ENCODE measurements around the gene HIP1R.

Gene HIP1R

GRCh38 chr12:122835750-122836026 lies 431 bp downstream of the HIP1R start:
- DNase-seq, result peak; percentile 72

GRCh38 chr12:122836027-122836921 lies 1.0 kb downstream of the HIP1R start:
- peak; percentile 71 for DNase-seq

GRCh38 chr12:122837306-122838265 lies 2.3 kb downstream of the HIP1R start:
- DNase-seq, result peak; percentile 49

GRCh38 chr12:122838841-122839240 lies 3.6 kb downstream of the HIP1R start:
- DNase-seq, result no peak

- no peak for DNase-seq
Measured at GRCh38 chr12:122839907-122840554, 4.8 kb downstream of the HIP1R start.

GRCh38 chr12:122840580-122841513 lies 5.6 kb downstream of the HIP1R start:
- peak; percentile 95 for DNase-seq

- peak; percentile 95 for DNase-seq
Measured at GRCh38 chr12:122841544-122842321, 6.5 kb downstream of the HIP1R start.

GRCh38 chr12:122842505-122843405 lies 7.5 kb downstream of the HIP1R start:
- DNase-seq, result peak; percentile 80

GRCh38 chr12:122843455-122843854 lies 8.2 kb downstream of the HIP1R start:
- DNase-seq, result peak; percentile 57

GRCh38 chr12:122844366-122844971 lies 9.2 kb downstream of the HIP1R start:
- no peak for DNase-seq

GRCh38 chr12:122845041-122845864 lies 10.0 kb downstream of the HIP1R start:
- peak; percentile 64 for DNase-seq

- DNase-seq, result no peak
Measured at GRCh38 chr12:122845865-122846621, 10.8 kb downstream of the HIP1R start.

- DNase-seq, result no peak
Measured at GRCh38 chr12:122846622-122847515, 11.6 kb downstream of the HIP1R start.

- no peak for DNase-seq
Measured at GRCh38 chr12:122847516-122847836, 12.2 kb downstream of the HIP1R start.

- no peak for DNase-seq
Measured at GRCh38 chr12:122847921-122848421, 12.7 kb downstream of the HIP1R start.

GRCh38 chr12:122848471-122849351 lies 13.5 kb downstream of the HIP1R start:
- peak; percentile 57 for DNase-seq
